K562 (cell line): ENCODE data around the gene PRR14L.
"Not testable (repeated sequence)": the region's sequence is repeated elsewhere in the genome, so short reads cannot be mapped to it uniquely, and the experiment has no call there.

Experiments used
- POLR2AphosphoS5 ChIP-seq: IDR thresholded peaks from 2 replicates; pipeline ENCODE4 v1.6.1; 2011; ENCODE audit warnings: mild to moderate bottlenecking, low read depth, low read length, moderate library complexity; ENCODE audit not compliant: control insufficient read depth, insufficient read depth
- SMARCA5 ChIP-seq: fragments of 450-650 bp; IDR thresholded peaks from 2 replicates; pipeline ENCODE4 v1.6.1; 2016
- TF ChIP-seq, protein P1 (sequence below), 2 experiments: fragments of 450-650 bp; formaldehyde crosslinking in 1 of 2; IDR thresholded peaks; 2 replicates each; pipeline versions ENCODE4 v1.4.0 to v1.6.1; 2014 to 2020; ENCODE audit warnings: mild to moderate bottlenecking in 2 of 2, borderline replicate concordance in 1 of 2, low read depth in 1 of 2

DNA sequence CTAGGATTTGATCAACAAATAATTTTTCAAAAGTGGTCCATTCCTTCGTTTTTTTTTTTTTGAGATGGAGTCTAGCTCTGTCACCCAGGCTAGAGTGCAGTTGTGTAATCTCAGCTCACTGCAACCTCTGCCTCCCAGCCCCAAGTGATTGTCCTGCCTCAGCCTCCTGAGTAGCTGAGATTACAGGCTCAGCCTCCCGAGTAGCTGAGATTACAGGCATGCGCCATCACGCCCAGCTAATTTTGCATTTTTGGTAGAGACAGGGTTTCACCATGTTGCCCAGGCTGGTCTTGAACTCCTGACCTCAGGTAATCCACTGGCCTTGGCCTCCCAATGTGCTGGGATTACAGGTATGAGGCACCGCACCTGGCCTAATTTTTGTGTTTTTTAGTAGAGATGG is 8.9 kb upstream of the PRR14L start:
- TF ChIP-seq SMARCA5, POLR2AphosphoS5: not testable (repeated sequence)
- TF ChIP-seq, protein P1, sequence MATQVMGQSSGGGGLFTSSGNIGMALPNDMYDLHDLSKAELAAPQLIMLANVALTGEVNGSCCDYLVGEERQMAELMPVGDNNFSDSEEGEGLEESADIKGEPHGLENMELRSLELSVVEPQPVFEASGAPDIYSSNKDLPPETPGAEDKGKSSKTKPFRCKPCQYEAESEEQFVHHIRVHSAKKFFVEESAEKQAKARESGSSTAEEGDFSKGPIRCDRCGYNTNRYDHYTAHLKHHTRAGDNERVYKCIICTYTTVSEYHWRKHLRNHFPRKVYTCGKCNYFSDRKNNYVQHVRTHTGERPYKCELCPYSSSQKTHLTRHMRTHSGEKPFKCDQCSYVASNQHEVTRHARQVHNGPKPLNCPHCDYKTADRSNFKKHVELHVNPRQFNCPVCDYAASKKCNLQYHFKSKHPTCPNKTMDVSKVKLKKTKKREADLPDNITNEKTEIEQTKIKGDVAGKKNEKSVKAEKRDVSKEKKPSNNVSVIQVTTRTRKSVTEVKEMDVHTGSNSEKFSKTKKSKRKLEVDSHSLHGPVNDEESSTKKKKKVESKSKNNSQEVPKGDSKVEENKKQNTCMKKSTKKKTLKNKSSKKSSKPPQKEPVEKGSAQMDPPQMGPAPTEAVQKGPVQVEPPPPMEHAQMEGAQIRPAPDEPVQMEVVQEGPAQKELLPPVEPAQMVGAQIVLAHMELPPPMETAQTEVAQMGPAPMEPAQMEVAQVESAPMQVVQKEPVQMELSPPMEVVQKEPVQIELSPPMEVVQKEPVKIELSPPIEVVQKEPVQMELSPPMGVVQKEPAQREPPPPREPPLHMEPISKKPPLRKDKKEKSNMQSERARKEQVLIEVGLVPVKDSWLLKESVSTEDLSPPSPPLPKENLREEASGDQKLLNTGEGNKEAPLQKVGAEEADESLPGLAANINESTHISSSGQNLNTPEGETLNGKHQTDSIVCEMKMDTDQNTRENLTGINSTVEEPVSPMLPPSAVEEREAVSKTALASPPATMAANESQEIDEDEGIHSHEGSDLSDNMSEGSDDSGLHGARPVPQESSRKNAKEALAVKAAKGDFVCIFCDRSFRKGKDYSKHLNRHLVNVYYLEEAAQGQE (IDR thresholded peaks at IDR 0.05; ENCODE audit: borderline replicate concordance): not testable (repeated sequence)
- TF ChIP-seq, protein P1 (CRISPR knock-in tag; IDR thresholded peaks at IDR 0.05; ENCODE audit: low read depth): not testable (repeated sequence)
